Endothelial cell of umbilical vein (primary cell): Measurements from ENCODE around the gene FARP1. TPM values are rescaled to one million over a fixed set of nuclear protein-coding genes. Genes with fewer than 3 reads are reported as not detected.

Experiments
- BruUV-seq: library from RNA; stranded (reverse); fragments of 400-500 nt; replicated peaks from 2 replicates; lab custom pipeline; 2021; lab: Mats Ljungman, UMichigan
- CTCF ChIA-PET: fragments of 300-600, 350-600 bp; sonication (Branson Sonifier 250); formaldehyde crosslinking; loops from one replicate; lab custom pipeline; 2021; ENCODE audit warnings: antibody characterized with exemption, inconsistent platforms; lab: Charles Lee
- POLR2A ChIA-PET: fragments of 300-600, 350-600 bp; sonication (Branson Sonifier 250); formaldehyde crosslinking; loops from one replicate; lab custom pipeline; 2021; ENCODE audit warnings: antibody characterized with exemption, inconsistent platforms; lab: Charles Lee
- DNase-seq: peaks from one replicate; pipeline ENCODE4 v3.0.0-alpha.2; 2011; ENCODE audit warnings: low read depth, low spot score
- FAIRE-seq: peaks from 2 replicates; lab custom pipeline; 2011; peaks lifted over from hg19 to GRCh38; lab: Jason Lieb, UNC
- H2AFZ ChIP-seq: 2 replicates; pipeline ENCODE4 v1.6.0; 2012; ENCODE audit warnings: low read depth, low read length, control low read depth, inconsistent platforms
- H3K27ac ChIP-seq: 2 replicates; pipeline ENCODE4 v1.5.1; 2011; ENCODE audit warnings: low read depth, mild to moderate bottlenecking, control low read depth, low read length, moderate library complexity; ENCODE audit not compliant: insufficient read depth
- H3K27me3 ChIP-seq, 2 experiments: 2 replicates each; pipeline versions ENCODE4 v1.6.0 to v1.6.1; 2011; ENCODE audit warnings: low read length in 2 of 2, mixed read lengths in 1 of 2; ENCODE audit not compliant: control insufficient read depth in 2 of 2, insufficient read depth in 2 of 2
- H3K36me3 ChIP-seq, 2 experiments: 2 replicates in 1 of 2; 3 replicates in 1 of 2; pipeline ENCODE4 v1.5.1; 2011; ENCODE audit warnings: low read length in 2 of 2, mild to moderate bottlenecking in 1 of 2, moderate library complexity in 1 of 2; ENCODE audit not compliant: control insufficient read depth in 2 of 2, insufficient read depth in 2 of 2; ENCODE audit errors: extremely low read depth in 1 of 2
- H3K4me1 ChIP-seq: 3 replicates; pipeline ENCODE4 v1.5.1; 2011; ENCODE audit warnings: mild to moderate bottlenecking, low read length; ENCODE audit not compliant: control insufficient read depth, insufficient read depth; ENCODE audit errors: extremely low read depth
- H3K4me2 ChIP-seq: 2 replicates; pipeline ENCODE4 v1.6.1; 2011; ENCODE audit warnings: low read length, control low read depth, mixed read lengths; ENCODE audit not compliant: insufficient read depth
- H3K4me3 ChIP-seq, 3 experiments: fragments of 200-600 bp in 1 of 3; sonication (generic), shearing (Covaris generic) in 1 of 3; replicated peaks in 1 of 3; 2 replicates each; pipeline ENCODE4 v1.5.1; 2011 to 2016; ENCODE audit warnings: control low read depth in 3 of 3, low read length in 3 of 3, mild to moderate bottlenecking in 2 of 3, inconsistent platforms in 1 of 3, low read depth in 1 of 3, moderate library complexity in 1 of 3; ENCODE audit not compliant: insufficient read depth in 1 of 3
- H3K79me2 ChIP-seq: 2 replicates; pipeline ENCODE4 v1.6.0; 2012; ENCODE audit warnings: low read length, inconsistent platforms; ENCODE audit not compliant: control insufficient read depth, insufficient read depth
- H3K9ac ChIP-seq: replicated peaks from 2 replicates; pipeline ENCODE3; 2011; ENCODE audit warnings: low read length, control low read depth; ENCODE audit not compliant: insufficient read depth; ENCODE audit errors: extremely low read depth
- H3K9me1 ChIP-seq: replicated peaks from 3 replicates; pipeline ENCODE4 v1.6.0; 2011; ENCODE audit warnings: mild to moderate bottlenecking, low read length; ENCODE audit not compliant: control insufficient read depth, insufficient read depth; ENCODE audit errors: extremely low read depth
- H3K9me3 ChIP-seq: replicated peaks from 2 replicates; pipeline ENCODE4 v1.5.1; 2012; ENCODE audit warnings: low read length, inconsistent platforms; ENCODE audit not compliant: control insufficient read depth, insufficient read depth
- H4K20me1 ChIP-seq: replicated peaks from 2 replicates; pipeline ENCODE3; 2011; ENCODE audit warnings: mild to moderate bottlenecking, low read length; ENCODE audit not compliant: control insufficient read depth, insufficient read depth; ENCODE audit errors: extremely low read depth
- EZH2 ChIP-seq: IDR thresholded peaks from 2 replicates; pipeline ENCODE4 v1.6.1; 2012; ENCODE audit warnings: borderline replicate concordance, low read depth, mild to moderate bottlenecking, moderate library complexity, low read length, inconsistent platforms; ENCODE audit not compliant: severe bottlenecking
- FOS ChIP-seq: IDR thresholded peaks from 2 replicates; pipeline ENCODE4 v1.6.1; 2011; ENCODE audit warnings: mild to moderate bottlenecking, low read length, moderate library complexity, borderline replicate concordance; ENCODE audit not compliant: insufficient read depth
- GATA2 ChIP-seq: IDR thresholded peaks from 2 replicates; pipeline ENCODE4 v1.7.0; 2011; ENCODE audit warnings: low read depth, mild to moderate bottlenecking, moderate library complexity, mixed read lengths, low read length; ENCODE audit not compliant: insufficient read length, insufficient read depth
- JUN ChIP-seq: IDR thresholded peaks from 2 replicates; pipeline ENCODE4 v1.6.1; 2011; ENCODE audit warnings: borderline replicate concordance, low read depth; ENCODE audit not compliant: insufficient read length, insufficient read depth
- MYC ChIP-seq: IDR thresholded peaks from one replicate; pipeline ENCODE4 v1.6.1; 2011; ENCODE audit warnings: mild to moderate bottlenecking, low read depth, low read length
- POLR2A ChIP-seq: IDR thresholded peaks from 2 replicates; pipeline ENCODE4 v1.6.1; 2012; ENCODE audit warnings: low read depth, mild to moderate bottlenecking, control low read depth, low read length
- POLR2AphosphoS5 ChIP-seq: IDR thresholded peaks from 2 replicates; pipeline ENCODE4 v1.6.1; 2012; ENCODE audit warnings: low read depth, mild to moderate bottlenecking, control low read depth, low read length, moderate library complexity; ENCODE audit not compliant: insufficient read depth
- dilution Hi-C: fragments of 300-500 bp; cut with MboI; formaldehyde crosslinking; loops from one replicate; pipeline ENCODE4 v1.15.0; 2019; ENCODE audit warnings: low sequenced_read_pairs; ENCODE audit not compliant: extremely low pct_ligation_motif_present
- intact Hi-C: fragments of 100-400 bp; cut with micrococcal nuclease; formaldehyde crosslinking; loops from one replicate; pipeline ENCODE4 v1.10.0; 2022
- polyA plus RNA-seq, 4 experiments: library from polyadenylated mRNA; depleted of rRNA in 3 of 4; stranded (reverse) in 3 of 4; unstranded in 1 of 4; fragments of >200 nt; gene quantifications; 2 replicates each; pipeline versions ENCODE4 v1.2.1 to v1.2.3, GENCODE V29; 2011 to 2012; ENCODE audit warnings: missing spikeins in 1 of 4
- total RNA-seq: library from RNA; stranded (reverse); gene quantifications from 2 replicates; pipeline ENCODE4 v1.2.3, GENCODE V29; 2021
- TF ChIP-seq, protein P1 (sequence below), 2 donors: IDR thresholded peaks; 1 replicate in 1 of 2; 2 replicates in 1 of 2; pipeline ENCODE4 v1.5.1; 2011; ENCODE audit warnings: low read length in 2 of 2, mild to moderate bottlenecking in 2 of 2, moderate library complexity in 2 of 2, control low read depth in 1 of 2, inconsistent platforms in 1 of 2, low read depth in 1 of 2; ENCODE audit not compliant: insufficient read depth in 1 of 2; ENCODE audit errors: extremely low read depth in 1 of 2
- TF ChIP-seq, protein P2 (sequence below): IDR thresholded peaks from 2 replicates; pipeline ENCODE4 v1.6.1; 2011; ENCODE audit not compliant: insufficient read depth, insufficient read length

The FARP1 gene
- total and polyA plus RNA-seq, 2 donors (not counting 3 experiments of a cell fraction or from before 2014, with no cell fraction given): 19.0 to 77.7 TPM

- Histone ChIP-seq H3K36me3 (peaks cover 1 to 32% of the 10 kb centered on the region in 2 experiments), H3K27me3 (no peaks in the 10 kb centered on the region), H3K79me2 (no peaks in the 10 kb centered on the region), H3K27ac (no peak overlapping the region), H3K4me3 (no peak overlapping the region), H3K4me2 (no peak overlapping the region), H3K4me1 (no peaks in the 10 kb centered on the region), H3K9me1 (no peaks in the 10 kb centered on the region), H3K9me3 (no peaks in the 10 kb centered on the region), H4K20me1 (no peaks in the 10 kb centered on the region), H3K9ac (no peak overlapping the region), H2AFZ (no peak overlapping the region)
- CTCF ChIA-PET: interaction anchor here (1.8 to 4.8 kb wide), 3 partner anchors 10 to 225 kb away, joined by 8 to 150 read pairs (median 94); no protein-coding TSS in a partner anchor
- intact Hi-C loops: loop anchor here (5.0 kb wide), 1 partner anchor 590 kb away; no protein-coding TSS in a partner anchor
- TF ChIP-seq, protein P1, sequence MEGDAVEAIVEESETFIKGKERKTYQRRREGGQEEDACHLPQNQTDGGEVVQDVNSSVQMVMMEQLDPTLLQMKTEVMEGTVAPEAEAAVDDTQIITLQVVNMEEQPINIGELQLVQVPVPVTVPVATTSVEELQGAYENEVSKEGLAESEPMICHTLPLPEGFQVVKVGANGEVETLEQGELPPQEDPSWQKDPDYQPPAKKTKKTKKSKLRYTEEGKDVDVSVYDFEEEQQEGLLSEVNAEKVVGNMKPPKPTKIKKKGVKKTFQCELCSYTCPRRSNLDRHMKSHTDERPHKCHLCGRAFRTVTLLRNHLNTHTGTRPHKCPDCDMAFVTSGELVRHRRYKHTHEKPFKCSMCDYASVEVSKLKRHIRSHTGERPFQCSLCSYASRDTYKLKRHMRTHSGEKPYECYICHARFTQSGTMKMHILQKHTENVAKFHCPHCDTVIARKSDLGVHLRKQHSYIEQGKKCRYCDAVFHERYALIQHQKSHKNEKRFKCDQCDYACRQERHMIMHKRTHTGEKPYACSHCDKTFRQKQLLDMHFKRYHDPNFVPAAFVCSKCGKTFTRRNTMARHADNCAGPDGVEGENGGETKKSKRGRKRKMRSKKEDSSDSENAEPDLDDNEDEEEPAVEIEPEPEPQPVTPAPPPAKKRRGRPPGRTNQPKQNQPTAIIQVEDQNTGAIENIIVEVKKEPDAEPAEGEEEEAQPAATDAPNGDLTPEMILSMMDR (IDR thresholded peaks at IDR 0.05; ENCODE audit: extremely low read depth in 1 of 2, insufficient read depth in 1 of 2, low read depth in 1 of 2, low read length in 2 of 2): no peak
- no peak for TF ChIP-seq MYC
- TF ChIP-seq POLR2AphosphoS5: no peak
- TF ChIP-seq GATA2: no peak
- TF ChIP-seq JUN: no peak
- TF ChIP-seq POLR2A: no peak
- TF ChIP-seq, protein P2, sequence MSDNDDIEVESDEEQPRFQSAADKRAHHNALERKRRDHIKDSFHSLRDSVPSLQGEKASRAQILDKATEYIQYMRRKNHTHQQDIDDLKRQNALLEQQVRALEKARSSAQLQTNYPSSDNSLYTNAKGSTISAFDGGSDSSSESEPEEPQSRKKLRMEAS: no peak
- TF ChIP-seq EZH2: no peak
- no peak for TF ChIP-seq FOS
- FAIRE-seq (no peak), DNase-seq (no peak)
- BruUV-seq: no TSS peak
- POLR2A ChIA-PET: no interaction called here
- dilution Hi-C loops: loop anchor here (25.0 kb wide), 1 partner anchor 215 kb away; no protein-coding TSS in a partner anchor
These were observed 304.2 kb downstream of the FARP1 start for GRCh38 chr13:98447130-98447529.
